Neural cell (in vitro differentiated cells): ENCODE measurements around the gene PSEN2. TPM values are rescaled to one million over a fixed set of nuclear protein-coding genes. Genes with fewer than 3 reads are reported as not detected.

Experiments
- H2AFZ ChIP-seq: fragments of 200-600, 300-800 bp; sonication (generic), shearing (Covaris generic); 2 replicates; pipeline ENCODE4 v1.6.0; 2014; ENCODE audit warnings: low read depth, mild to moderate bottlenecking, antibody characterized with exemption, low read length, moderate library complexity
- H3F3A ChIP-seq: fragments of 200-600 bp; shearing (Covaris generic); 2 replicates; pipeline ENCODE4 v1.6.1; 2016; ENCODE audit warnings: mild to moderate bottlenecking, moderate library complexity, mixed read lengths, antibody characterized with exemption, low read length; ENCODE audit not compliant: insufficient read depth, poor library complexity, severe bottlenecking
- H3K27ac ChIP-seq: fragments of 200-600, 300-800 bp; sonication (generic), shearing (Covaris generic); 2 replicates; pipeline ENCODE4 v1.5.1; 2014; ENCODE audit warnings: mild to moderate bottlenecking, low read length, moderate library complexity
- H3K27me3 ChIP-seq: fragments of 300-800, 200-600 bp; sonication (generic), shearing (Covaris generic); 2 replicates; pipeline ENCODE4 v1.6.0; 2014; ENCODE audit warnings: mild to moderate bottlenecking, low read depth, low read length, moderate library complexity; ENCODE audit not compliant: insufficient read depth
- H3K36me3 ChIP-seq: fragments of 300-800, 200-600 bp; sonication (generic), shearing (Covaris generic); 2 replicates; pipeline ENCODE4 v1.5.1; 2014; ENCODE audit warnings: mild to moderate bottlenecking, antibody characterized with exemption, low read length, moderate library complexity; ENCODE audit not compliant: insufficient read depth
- H3K4me2 ChIP-seq: fragments of 300-800, 200-600 bp; sonication (generic), shearing (Covaris generic); 2 replicates; pipeline ENCODE4 v1.6.0; 2014; ENCODE audit warnings: mild to moderate bottlenecking, low read length
- H3K4me3 ChIP-seq: fragments of 300-800, 200-600 bp; sonication (generic), shearing (Covaris generic); 2 replicates; pipeline ENCODE4 v1.5.1; 2014; ENCODE audit warnings: mild to moderate bottlenecking, low read length, moderate library complexity
- H3K79me2 ChIP-seq: fragments of 200-600 bp; shearing (Covaris generic); replicated peaks from 2 replicates; pipeline ENCODE4 v1.6.0; 2014; ENCODE audit warnings: mild to moderate bottlenecking, low read length, moderate library complexity; ENCODE audit not compliant: insufficient read depth
- H3K9ac ChIP-seq: fragments of 300-800, 200-600 bp; sonication (generic), shearing (Covaris generic); 2 replicates; pipeline ENCODE4 v1.6.1; 2016; ENCODE audit warnings: mild to moderate bottlenecking, low read length, mixed read lengths
- H3K9me2 ChIP-seq: fragments of 200-600 bp; shearing (Covaris generic); 2 replicates; pipeline ENCODE4 v1.6.1; 2016; ENCODE audit warnings: mild to moderate bottlenecking, low read length, mixed read lengths; ENCODE audit not compliant: insufficient read depth
- H3K9me3 ChIP-seq: fragments of 200-600, 300-800 bp; sonication (generic), shearing (Covaris generic); 2 replicates; pipeline ENCODE4 v1.6.1; 2016; ENCODE audit warnings: mild to moderate bottlenecking, mixed run types, low read length, moderate library complexity, mixed read lengths
- H4K20me1 ChIP-seq: fragments of 200-600 bp; shearing (Covaris generic); 2 replicates; pipeline ENCODE4 v1.6.1; 2016; ENCODE audit warnings: mild to moderate bottlenecking, mixed run types; ENCODE audit not compliant: insufficient read depth
- CTCF ChIP-seq: fragments of 450-650 bp; IDR thresholded peaks from 2 replicates; pipeline ENCODE4 v1.5.1; 2014; ENCODE audit warnings: antibody characterized with exemption, mild to moderate bottlenecking, moderate library complexity; ENCODE audit not compliant: poor library complexity, severe bottlenecking
- EP300 ChIP-seq: fragments of 450-650 bp; conservative IDR thresholded peaks from 2 replicates; pipeline ENCODE4 v1.6.1; 2014; ENCODE audit warnings: antibody characterized with exemption, mild to moderate bottlenecking, moderate library complexity; ENCODE audit not compliant: poor library complexity, severe bottlenecking
- EZH2 ChIP-seq: fragments of 200-600, 300-800 bp; shearing (Covaris generic), sonication (generic); IDR thresholded peaks from 2 replicates; pipeline ENCODE4 v1.6.1; 2014; ENCODE audit warnings: antibody characterized with exemption, low read length, borderline replicate concordance, mild to moderate bottlenecking; ENCODE audit not compliant: insufficient read depth, poor library complexity, severe bottlenecking
- MXI1 ChIP-seq: fragments of 450-650 bp; conservative IDR thresholded peaks from 2 replicates; pipeline ENCODE4 v1.6.1; 2014; ENCODE audit warnings: antibody characterized with exemption, mild to moderate bottlenecking; ENCODE audit not compliant: poor library complexity, severe bottlenecking
- POLR2AphosphoS5 ChIP-seq: IDR thresholded peaks from 2 replicates; pipeline ENCODE4 v1.6.1; 2012
- RAD21 ChIP-seq: fragments of 450-650 bp; conservative IDR thresholded peaks from 2 replicates; pipeline ENCODE4 v1.6.1; 2014; ENCODE audit warnings: antibody characterized with exemption, mild to moderate bottlenecking, moderate library complexity
- REST ChIP-seq: IDR thresholded peaks from 2 replicates; pipeline ENCODE4 v1.6.1; 2012; ENCODE audit warnings: borderline replicate concordance
- SMC3 ChIP-seq: fragments of 450-650 bp; conservative IDR thresholded peaks from 2 replicates; pipeline ENCODE4 v1.6.1; 2014; ENCODE audit warnings: antibody characterized with exemption, mild to moderate bottlenecking, moderate library complexity; ENCODE audit not compliant: poor library complexity
- TAF1 ChIP-seq: IDR thresholded peaks from 2 replicates; pipeline ENCODE4 v1.6.1; 2012; ENCODE audit warnings: low read depth
- polyA plus RNA-seq: library from polyadenylated mRNA; depleted of rRNA; stranded (reverse); fragments of >200 nt; gene quantifications from 2 replicates; pipeline ENCODE4 v1.2.3, GENCODE V29; 2014

PSEN2 gene
- polyA plus RNA-seq, 1 donor from 2014 or later = 12.9 TPM

GRCh38 chr1:226864311-226864710 lies 6.1 kb upstream of the PSEN2 start:
- H3K9me2 ChIP-seq = no peaks in the 10 kb centered on the region
- H3K79me2 ChIP-seq = no peaks in the 10 kb centered on the region
- H4K20me1 ChIP-seq = no peaks in the 10 kb centered on the region
- no peaks in the 10 kb centered on the region for H3F3A ChIP-seq
- no peaks in the 10 kb centered on the region for H3K36me3 ChIP-seq
- TF ChIP-seq RAD21 = no peak
- no peak for TF ChIP-seq MXI1
- TF ChIP-seq EP300 = no peak
- TF ChIP-seq TAF1 = no peak
- no peak for TF ChIP-seq POLR2AphosphoS5
- no peak for TF ChIP-seq REST
- TF ChIP-seq SMC3 = no peak
- TF ChIP-seq EZH2 = no peak
- no peaks in the 10 kb centered on the region for H3K27me3 ChIP-seq
- no peak overlapping the region for H3K9ac ChIP-seq
- no peak overlapping the region for H3K4me2 ChIP-seq
- no peak overlapping the region for H3K27ac ChIP-seq
- no peak overlapping the region for H2AFZ ChIP-seq
- H3K9me3 ChIP-seq = no peaks in the 10 kb centered on the region
- no peak overlapping the region for H3K4me3 ChIP-seq

DNA sequence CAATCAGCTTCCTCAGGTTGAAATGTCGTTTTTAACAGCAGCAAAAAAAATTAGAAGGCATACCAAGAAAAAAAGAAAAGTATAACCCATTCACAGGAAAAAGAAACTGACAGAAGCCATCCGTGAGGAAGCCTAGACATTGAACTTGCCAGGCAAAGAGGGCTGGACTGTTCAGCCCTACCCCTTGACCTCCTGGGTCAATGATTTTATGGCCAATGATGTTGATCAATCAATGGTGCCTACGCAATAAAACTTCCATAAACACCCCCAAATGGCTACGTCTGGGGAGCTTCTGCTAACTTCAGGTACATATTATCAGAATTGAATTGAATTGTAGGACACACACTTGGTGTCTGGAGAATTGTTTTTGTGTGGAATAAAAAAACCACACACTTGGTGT lies 4.8 kb upstream of the PSEN2 start:
- no peaks in the 10 kb centered on the region for H3F3A ChIP-seq
- no peaks in the 10 kb centered on the region for H3K9me2 ChIP-seq
- H3K9ac ChIP-seq = no peak overlapping the region
- H2AFZ ChIP-seq = no peak overlapping the region
- H3K4me3 ChIP-seq = no peak overlapping the region
- H4K20me1 ChIP-seq = no peaks in the 10 kb centered on the region
- no peaks in the 10 kb centered on the region for H3K27me3 ChIP-seq
- H3K36me3 ChIP-seq = no peaks in the 10 kb centered on the region
- TF ChIP-seq TAF1 (no peak), EZH2 (no peak), RAD21 (no peak), SMC3 (no peak), EP300 (no peak), MXI1 (no peak), REST (no peak), POLR2AphosphoS5 (no peak), CTCF (no peak)
- no peaks in the 10 kb centered on the region for H3K79me2 ChIP-seq
- H3K27ac ChIP-seq = no peak overlapping the region
- H3K4me2 ChIP-seq = no peak overlapping the region
- H3K9me3 ChIP-seq = no peaks in the 10 kb centered on the region
